ENCODE data around the gene SORL1. TPM values are rescaled to one million over a fixed set of nuclear protein-coding genes. Genes with fewer than 3 reads are reported as not detected.
"Not testable (repeated sequence)": the region's sequence is repeated elsewhere in the genome, so short reads cannot be mapped to it uniquely, and the experiment has no call there.

Gene SORL1
- total RNA-seq, 6 experiments from 2014 or later, result 0.19 to 0.48 (median 0.36) TPM

DNA sequence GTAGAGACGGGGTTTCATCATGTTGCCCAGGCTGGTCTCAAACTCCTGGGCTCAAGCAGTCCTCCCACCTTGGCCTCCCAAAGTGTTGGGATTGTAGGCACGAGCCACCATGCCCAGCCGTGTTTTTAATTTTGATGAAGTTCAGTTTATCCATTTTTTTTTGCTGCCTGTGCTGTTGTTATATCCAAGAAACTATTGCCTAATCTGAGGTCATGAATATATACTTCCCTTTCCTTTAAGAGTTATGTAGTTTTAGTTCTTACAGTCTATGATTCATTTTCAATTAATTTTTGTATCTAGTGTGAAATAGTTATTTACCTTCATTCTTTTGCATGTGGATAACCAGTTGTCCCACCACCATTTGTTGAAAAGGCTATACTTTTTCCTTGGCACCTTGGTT, 50.9 kb downstream of the SORL1 start:
- no peak overlapping the region for H3K4me3 Mint-ChIP-seq
- H3K27me3 Mint-ChIP-seq (ENCODE audit: insufficient read depth), result peaks cover 6% of the 10 kb centered on the region
- no peaks in the 10 kb centered on the region for H3K9me3 Mint-ChIP-seq
- TF ChIP-seq, protein P1, sequence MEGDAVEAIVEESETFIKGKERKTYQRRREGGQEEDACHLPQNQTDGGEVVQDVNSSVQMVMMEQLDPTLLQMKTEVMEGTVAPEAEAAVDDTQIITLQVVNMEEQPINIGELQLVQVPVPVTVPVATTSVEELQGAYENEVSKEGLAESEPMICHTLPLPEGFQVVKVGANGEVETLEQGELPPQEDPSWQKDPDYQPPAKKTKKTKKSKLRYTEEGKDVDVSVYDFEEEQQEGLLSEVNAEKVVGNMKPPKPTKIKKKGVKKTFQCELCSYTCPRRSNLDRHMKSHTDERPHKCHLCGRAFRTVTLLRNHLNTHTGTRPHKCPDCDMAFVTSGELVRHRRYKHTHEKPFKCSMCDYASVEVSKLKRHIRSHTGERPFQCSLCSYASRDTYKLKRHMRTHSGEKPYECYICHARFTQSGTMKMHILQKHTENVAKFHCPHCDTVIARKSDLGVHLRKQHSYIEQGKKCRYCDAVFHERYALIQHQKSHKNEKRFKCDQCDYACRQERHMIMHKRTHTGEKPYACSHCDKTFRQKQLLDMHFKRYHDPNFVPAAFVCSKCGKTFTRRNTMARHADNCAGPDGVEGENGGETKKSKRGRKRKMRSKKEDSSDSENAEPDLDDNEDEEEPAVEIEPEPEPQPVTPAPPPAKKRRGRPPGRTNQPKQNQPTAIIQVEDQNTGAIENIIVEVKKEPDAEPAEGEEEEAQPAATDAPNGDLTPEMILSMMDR (IDR thresholded peaks at IDR 0.05), result no peak
- DNase-seq, result no peak
- H3K27ac Mint-ChIP-seq, result no peak overlapping the region
- no peaks in the 10 kb centered on the region for H3K4me1 Mint-ChIP-seq (ENCODE audit: low read depth)
- H3K36me3 Mint-ChIP-seq (ENCODE audit: low read depth), result no peaks in the 10 kb centered on the region

DNA sequence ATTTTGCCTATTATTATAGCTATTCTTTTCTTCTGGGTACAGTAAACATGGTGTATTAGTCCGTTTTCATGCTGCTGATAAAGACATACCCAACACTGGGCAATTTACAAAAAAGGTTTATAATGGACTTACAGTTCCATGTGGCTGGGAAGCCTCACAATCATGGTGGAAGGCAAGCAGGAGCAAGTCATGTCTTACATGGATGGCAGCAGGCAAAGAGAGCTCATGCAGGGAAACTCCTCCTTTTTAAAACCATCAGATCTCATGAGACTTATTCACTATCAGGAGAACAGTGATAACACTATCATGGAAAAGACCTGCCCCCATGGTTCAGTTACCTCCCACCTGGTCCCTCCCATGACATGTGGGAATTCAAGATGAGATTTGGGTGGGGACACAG, 54.1 kb downstream of the SORL1 start:
- H3K4me3 Mint-ChIP-seq; H3K4me1 Mint-ChIP-seq (ENCODE audit: low read depth); H3K36me3 Mint-ChIP-seq (ENCODE audit: low read depth); H3K9me3 Mint-ChIP-seq; H3K27ac Mint-ChIP-seq; DNase-seq: not testable (repeated sequence)
- peaks cover 14% of the 10 kb centered on the region for H3K27me3 Mint-ChIP-seq (ENCODE audit: insufficient read depth)

DNA sequence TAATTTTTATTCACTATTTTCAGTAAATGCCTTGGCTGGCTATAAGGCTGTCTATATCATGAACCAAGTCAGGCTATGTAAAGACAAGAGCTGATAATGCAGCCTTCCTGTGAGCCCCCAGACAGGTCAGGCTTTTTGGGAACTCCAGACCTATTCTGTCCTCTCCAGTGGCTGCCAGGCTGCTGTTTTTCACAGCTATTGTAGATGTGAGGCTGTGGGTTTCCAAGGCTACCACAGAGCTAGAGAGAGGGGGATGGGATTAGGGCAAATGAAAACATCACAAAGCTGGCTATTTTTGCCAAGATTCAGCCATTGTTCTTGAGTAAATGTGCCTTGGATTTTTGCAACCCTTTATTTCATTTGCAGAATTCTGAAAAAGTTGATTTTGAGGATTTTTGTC, 56.3 kb downstream of the SORL1 start:
- Mint-ChIP-seq H3K27ac (no peak overlapping the region), H3K36me3 (ENCODE audit: low read depth) (no peaks in the 10 kb centered on the region), H3K27me3 (ENCODE audit: insufficient read depth) (peaks cover 15% of the 10 kb centered on the region), H3K4me3 (no peak overlapping the region), H3K9me3 (no peaks in the 10 kb centered on the region), H3K4me1 (ENCODE audit: low read depth) (no peaks in the 10 kb centered on the region)
- TF ChIP-seq, protein P1 (IDR thresholded peaks at IDR 0.05), result no peak
- no peak for DNase-seq

DNA sequence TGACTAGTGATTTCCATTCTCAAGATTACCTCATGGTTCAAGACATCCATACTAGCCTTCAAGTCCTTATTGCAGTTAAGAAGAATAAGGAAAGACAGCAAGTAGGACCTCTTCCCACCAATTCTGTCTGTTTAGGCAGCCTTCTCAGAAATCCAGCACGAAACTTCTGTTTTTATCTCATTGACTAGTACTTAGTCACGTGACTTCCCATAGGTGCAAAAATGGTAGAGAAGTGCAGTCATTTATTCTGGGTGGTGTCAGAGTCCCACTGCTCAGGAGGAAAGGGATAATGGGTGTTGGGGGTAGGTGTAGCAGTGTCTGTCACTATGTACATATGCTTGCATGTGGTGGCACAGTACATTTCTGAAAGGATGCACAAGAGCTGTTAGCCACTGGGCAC, 58.3 kb downstream of the SORL1 start:
- H3K9me3 Mint-ChIP-seq, result no peaks in the 10 kb centered on the region
- H3K4me3 Mint-ChIP-seq, result no peak overlapping the region
- DNase-seq, result no peak
- H3K27ac Mint-ChIP-seq, result no peak overlapping the region
- H3K27me3 Mint-ChIP-seq (ENCODE audit: insufficient read depth), result peaks cover 19% of the 10 kb centered on the region
- H3K36me3 Mint-ChIP-seq (ENCODE audit: low read depth), result no peaks in the 10 kb centered on the region
- no peaks in the 10 kb centered on the region for H3K4me1 Mint-ChIP-seq (ENCODE audit: low read depth)
- TF ChIP-seq, protein P1 (IDR thresholded peaks at IDR 0.05), result no peak

DNA sequence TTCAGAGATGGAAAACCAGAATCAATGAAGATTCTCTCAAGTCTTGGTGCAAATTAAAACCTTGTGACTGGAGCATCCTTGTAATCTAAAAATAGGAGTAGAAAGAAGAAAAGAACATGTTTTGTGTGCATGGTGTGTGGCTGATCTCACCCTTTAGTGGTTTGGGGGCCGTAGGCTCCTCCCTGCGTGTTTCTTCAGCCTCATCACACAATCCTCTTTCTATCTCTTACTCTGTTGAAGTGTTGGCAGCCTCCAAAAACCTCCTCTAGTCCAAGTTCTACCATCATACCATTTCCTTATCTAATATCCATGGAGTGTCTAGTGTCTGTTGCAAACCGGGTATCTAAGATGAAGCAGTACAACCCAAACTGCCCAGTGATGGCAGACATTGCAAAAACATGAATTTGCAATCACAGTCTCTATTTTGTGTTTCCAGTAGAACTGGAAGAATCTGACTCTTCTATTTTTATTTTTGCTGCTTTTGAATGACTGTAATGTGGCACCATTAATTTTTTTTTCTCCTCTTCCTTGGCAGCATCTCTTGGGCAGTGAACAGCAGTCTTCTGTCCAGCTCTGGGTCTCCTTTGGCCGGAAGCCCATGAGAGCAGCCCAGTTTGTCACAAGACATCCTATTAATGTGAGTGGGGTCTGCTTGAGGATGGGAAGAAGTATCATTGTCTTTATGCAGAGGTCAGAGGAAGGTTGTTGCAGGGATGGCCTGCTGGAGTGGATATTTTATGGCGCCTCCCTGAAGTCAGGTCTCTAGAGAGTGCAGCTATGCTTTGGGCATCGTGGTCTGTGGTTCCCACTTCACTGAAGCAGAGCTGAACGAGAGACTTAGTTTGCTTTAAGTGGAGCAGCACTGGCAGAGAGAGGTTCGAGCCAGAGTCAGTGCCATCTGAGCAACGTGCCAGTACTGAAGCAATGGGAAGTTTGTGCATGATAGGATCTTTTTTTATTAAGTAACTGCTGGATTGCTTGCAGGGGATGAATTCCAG, 60.7 kb downstream of the SORL1 start:
- Mint-ChIP-seq H3K4me3 (no peak overlapping the region), H3K9me3 (no peaks in the 10 kb centered on the region), H3K27me3 (ENCODE audit: insufficient read depth) (peaks cover 20% of the 10 kb centered on the region), H3K36me3 (ENCODE audit: low read depth) (no peaks in the 10 kb centered on the region), H3K4me1 (ENCODE audit: low read depth) (no peaks in the 10 kb centered on the region), H3K27ac (no peak overlapping the region)
- TF ChIP-seq, protein P1 (IDR thresholded peaks at IDR 0.05), result no peak
- no peak for DNase-seq

DNA sequence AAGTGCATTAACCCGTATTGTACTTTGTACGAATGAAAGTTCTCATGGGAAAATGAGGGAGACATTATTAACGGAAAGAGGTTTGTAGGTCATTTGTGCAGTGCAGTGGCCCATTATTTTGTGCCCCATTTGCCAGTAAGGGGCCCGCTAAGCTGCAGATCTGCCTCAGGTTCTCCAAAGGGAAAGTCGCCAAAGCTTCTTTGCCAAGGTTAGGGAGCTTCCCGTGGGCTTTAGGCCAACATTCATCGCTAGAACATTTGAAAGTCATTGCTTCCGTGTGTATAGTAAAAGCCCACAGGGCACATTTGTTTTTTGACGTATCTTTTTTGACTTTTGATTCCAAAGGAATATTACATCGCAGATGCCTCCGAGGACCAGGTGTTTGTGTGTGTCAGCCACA, 61.7 kb downstream of the SORL1 start:
- Mint-ChIP-seq H3K4me3 (no peak overlapping the region), H3K36me3 (ENCODE audit: low read depth) (no peaks in the 10 kb centered on the region), H3K9me3 (no peaks in the 10 kb centered on the region), H3K27me3 (ENCODE audit: insufficient read depth) (peaks cover 25% of the 10 kb centered on the region), H3K27ac (no peak overlapping the region), H3K4me1 (ENCODE audit: low read depth) (no peaks in the 10 kb centered on the region)
- TF ChIP-seq, protein P1 (IDR thresholded peaks at IDR 0.05), result no peak
- no peak for DNase-seq

Data from HFFc6 (cell line).